DND-41 (cell line): ENCODE data around the gene TOR3A.
A peak's percentile ranks its signal among the peaks of the same experiment; 100 is the strongest.

Experiments used
- ATAC-seq: fragments of 200-7000 bp; cut with Tn5 transposase; 3 replicates; pipeline ENCODE4 v1.9.1; 2021; ENCODE audit warnings: low read depth; ENCODE audit not compliant: insufficient read depth
- DNase-seq: peaks from one replicate; pipeline ENCODE4 v3.0.0-alpha.2; 2020
- H2AFZ ChIP-seq: 2 replicates; pipeline ENCODE4 v1.6.0; 2012; ENCODE audit warnings: low read depth, low read length
- H3K27ac ChIP-seq: 2 replicates; pipeline ENCODE4 v1.5.1; 2012; ENCODE audit warnings: low read length, inconsistent platforms
- H3K27me3 ChIP-seq: fragments of 200-600 bp; sonication (generic); 2 replicates; pipeline ENCODE4 v1.6.0; 2012; ENCODE audit warnings: low read length, mild to moderate bottlenecking, inconsistent platforms; ENCODE audit not compliant: insufficient read depth, poor library complexity
- H3K36me3 ChIP-seq: 2 replicates; pipeline ENCODE4 v1.5.1; 2012; ENCODE audit warnings: low read length, inconsistent platforms; ENCODE audit not compliant: insufficient read depth
- H3K4me1 ChIP-seq: 2 replicates; pipeline ENCODE4 v1.5.1; 2012; ENCODE audit warnings: mild to moderate bottlenecking, low read length; ENCODE audit not compliant: insufficient read depth
- H3K4me2 ChIP-seq: 2 replicates; pipeline ENCODE4 v1.6.0; 2012; ENCODE audit warnings: mild to moderate bottlenecking, moderate library complexity, low read length, inconsistent platforms; ENCODE audit not compliant: insufficient read depth
- H3K4me3 ChIP-seq, 2 experiments: fragments of 200-600 bp in 1 of 2; shearing (Covaris generic) in 1 of 2; 2 replicates each; pipeline ENCODE4 v1.5.1; 2012 to 2016; ENCODE audit warnings: inconsistent platforms in 2 of 2, low read length in 2 of 2, mild to moderate bottlenecking in 2 of 2, low read depth in 1 of 2, moderate library complexity in 1 of 2
- H3K79me2 ChIP-seq: 2 replicates; pipeline ENCODE4 v1.6.0; 2012; ENCODE audit warnings: low read length, inconsistent platforms; ENCODE audit not compliant: insufficient read depth
- H3K9ac ChIP-seq: 2 replicates; pipeline ENCODE4 v1.6.0; 2012; ENCODE audit warnings: low read depth, mild to moderate bottlenecking, inconsistent platforms, low read length, moderate library complexity
- H3K9me3 ChIP-seq: 2 replicates; pipeline ENCODE4 v1.5.1; 2012; ENCODE audit warnings: low read length, moderate library complexity, mild to moderate bottlenecking, inconsistent platforms; ENCODE audit not compliant: insufficient read depth, severe bottlenecking
- H4K20me1 ChIP-seq: 2 replicates; pipeline ENCODE4 v1.6.0; 2012; ENCODE audit warnings: low read length; ENCODE audit not compliant: insufficient read depth
- CTCF ChIP-seq: IDR thresholded peaks from 2 replicates; pipeline ENCODE4 v1.5.1; 2012; ENCODE audit warnings: borderline replicate concordance, low read length, moderate library complexity, mild to moderate bottlenecking; ENCODE audit not compliant: poor library complexity, severe bottlenecking; ENCODE audit errors: extremely low read depth
- EZH2 ChIP-seq: IDR thresholded peaks from 3 replicates; pipeline ENCODE4 v1.6.1; 2012; ENCODE audit warnings: borderline replicate concordance, low read depth, mild to moderate bottlenecking, moderate library complexity, low read length, inconsistent platforms; ENCODE audit not compliant: severe bottlenecking

The TOR3A gene

GRCh38 chr1:179090923-179091322 is 9.1 kb downstream of the TOR3A start:
- Histone ChIP-seq H3K79me2 (peaks cover 17% of the 10 kb centered on the region), H3K4me3 (no peak overlapping the region), H3K27ac (no peak overlapping the region), H3K36me3 (peaks cover 94% of the 10 kb centered on the region), H3K9me3 (no peaks in the 10 kb centered on the region), H3K27me3 (no peaks in the 10 kb centered on the region), H3K9ac (peak overlapping the region; percentile 15; the same call in 1 of the 2 replicates), H4K20me1 (peaks cover 22% of the 10 kb centered on the region), H2AFZ (no peak overlapping the region), H3K4me2 (no peak overlapping the region), H3K4me1 (peaks cover 2% of the 10 kb centered on the region; the same call in 1 of the 2 replicates)
- ATAC-seq (no peak), DNase-seq (no peak)
- TF ChIP-seq CTCF: no peak
- TF ChIP-seq EZH2: no peak

GRCh38 chr1:179091691-179092165 is 9.9 kb downstream of the TOR3A start:
- Histone ChIP-seq H3K36me3 (peaks cover 95% of the 10 kb centered on the region), H3K4me3 (no peak overlapping the region), H4K20me1 (peaks cover 19% of the 10 kb centered on the region), H3K27me3 (no peaks in the 10 kb centered on the region), H3K4me1 (no peaks in the 10 kb centered on the region), H3K4me2 (no peak overlapping the region), H3K27ac (peak overlapping the region; percentile 45; the same call in 1 of the 2 replicates), H3K9ac (no peak overlapping the region), H2AFZ (no peak overlapping the region), H3K79me2 (peaks cover 12% of the 10 kb centered on the region; the same call in 1 of the 2 replicates), H3K9me3 (no peaks in the 10 kb centered on the region)
- no peak for TF ChIP-seq EZH2
- TF ChIP-seq CTCF: no peak
- DNase-seq (no peak), ATAC-seq (no peak)

GRCh38 chr1:179092896-179093461 is 11.1 kb downstream of the TOR3A start:
- DNase-seq: no peak
- peaks cover 16% of the 10 kb centered on the region for H4K20me1 ChIP-seq
- H3K9ac ChIP-seq: no peak overlapping the region
- H3K27me3 ChIP-seq: no peaks in the 10 kb centered on the region
- TF ChIP-seq EZH2: no peak
- TF ChIP-seq CTCF: no peak
- no peak overlapping the region for H2AFZ ChIP-seq
- H3K79me2 ChIP-seq: peaks cover 4% of the 10 kb centered on the region; the same call in 1 of the 2 replicates
- no peak overlapping the region for H3K27ac ChIP-seq
- ATAC-seq: no peak
- H3K9me3 ChIP-seq: no peaks in the 10 kb centered on the region
- H3K4me1 ChIP-seq: no peaks in the 10 kb centered on the region
- H3K4me2 ChIP-seq: no peak overlapping the region
- no peak overlapping the region for H3K4me3 ChIP-seq
- H3K36me3 ChIP-seq: peaks cover 95% of the 10 kb centered on the region
